ENCODE results near the gene LY6G6C. TPM values are rescaled to one million over a fixed set of nuclear protein-coding genes. Genes with fewer than 3 reads are reported as not detected.

LY6G6C gene
- total RNA-seq, 1 donor from 2014 or later = 0.28 TPM

DNA sequence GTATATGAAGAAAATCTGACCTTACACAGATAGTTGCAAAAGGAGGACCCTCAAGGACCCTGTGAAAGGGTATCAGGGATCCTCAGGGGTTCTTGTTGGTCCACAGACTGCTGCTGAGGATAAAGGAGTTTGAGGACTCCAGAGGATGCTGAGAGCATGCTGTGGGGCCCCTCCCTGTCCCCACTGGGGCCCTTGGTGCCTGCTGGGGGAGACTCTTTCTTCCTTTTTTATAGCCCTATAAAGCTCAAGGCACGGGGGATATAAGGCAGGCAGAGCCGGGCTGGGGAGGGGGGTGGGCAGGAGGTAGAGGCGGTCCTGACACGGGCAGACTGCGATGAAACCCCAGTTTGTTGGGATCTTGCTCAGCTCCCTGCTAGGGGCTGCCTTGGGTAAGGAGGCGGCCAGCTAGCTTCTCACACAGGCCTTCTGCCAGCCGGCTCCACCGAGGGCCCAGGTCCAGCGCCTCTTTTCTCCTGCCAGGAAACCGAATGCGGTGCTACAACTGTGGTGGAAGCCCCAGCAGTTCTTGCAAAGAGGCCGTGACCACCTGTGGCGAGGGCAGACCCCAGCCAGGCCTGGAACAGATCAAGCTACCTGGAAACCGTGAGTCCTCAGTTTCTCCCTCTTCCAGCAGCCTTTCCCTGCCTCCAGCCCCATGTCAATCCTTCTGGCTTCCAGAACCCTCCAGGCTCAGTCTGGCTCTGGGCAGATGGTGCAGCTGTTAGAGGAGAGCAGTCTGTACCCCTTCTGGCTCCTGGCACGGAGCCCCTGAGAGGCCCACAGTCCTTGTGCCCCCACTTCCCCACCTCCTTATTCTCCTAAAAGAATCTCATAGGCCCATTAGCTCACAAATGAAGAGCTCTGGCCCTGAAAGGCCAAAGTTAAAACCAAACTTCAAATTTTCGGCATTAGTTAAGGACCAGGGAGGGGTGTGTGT, 6.3 kb downstream of the LY6G6C start, which contains the start of gene LY6G6D:
Gene LY6G6D, plus strand, starts transcription at position 327 of the 937 bp plus-strand sequence. Its CDS starts 8 bp downstream, at position 335.
- Mint-ChIP-seq H3K27ac (ENCODE audit: unreplicated experiment) (no peak within 1 kb of the TSS), H3K36me3 (ENCODE audit: low read depth, unreplicated experiment) (peaks cover 2% of the 10 kb centered on the region), H3K9me3 (ENCODE audit: unreplicated experiment) (no peaks in the 10 kb centered on the region), H3K4me1 (ENCODE audit: unreplicated experiment) (no peaks in the 10 kb centered on the region), H3K4me3 (ENCODE audit: unreplicated experiment) (no peak within 1 kb of the TSS), H3K27me3 (ENCODE audit: unreplicated experiment) (peaks cover 3% of the 10 kb centered on the region)
- TF ChIP-seq CTCF (IDR thresholded peaks at IDR 0.05; ENCODE audit: unreplicated experiment) = no peak
- DNase-seq (ENCODE audit: low spot score) = no peak

DNA sequence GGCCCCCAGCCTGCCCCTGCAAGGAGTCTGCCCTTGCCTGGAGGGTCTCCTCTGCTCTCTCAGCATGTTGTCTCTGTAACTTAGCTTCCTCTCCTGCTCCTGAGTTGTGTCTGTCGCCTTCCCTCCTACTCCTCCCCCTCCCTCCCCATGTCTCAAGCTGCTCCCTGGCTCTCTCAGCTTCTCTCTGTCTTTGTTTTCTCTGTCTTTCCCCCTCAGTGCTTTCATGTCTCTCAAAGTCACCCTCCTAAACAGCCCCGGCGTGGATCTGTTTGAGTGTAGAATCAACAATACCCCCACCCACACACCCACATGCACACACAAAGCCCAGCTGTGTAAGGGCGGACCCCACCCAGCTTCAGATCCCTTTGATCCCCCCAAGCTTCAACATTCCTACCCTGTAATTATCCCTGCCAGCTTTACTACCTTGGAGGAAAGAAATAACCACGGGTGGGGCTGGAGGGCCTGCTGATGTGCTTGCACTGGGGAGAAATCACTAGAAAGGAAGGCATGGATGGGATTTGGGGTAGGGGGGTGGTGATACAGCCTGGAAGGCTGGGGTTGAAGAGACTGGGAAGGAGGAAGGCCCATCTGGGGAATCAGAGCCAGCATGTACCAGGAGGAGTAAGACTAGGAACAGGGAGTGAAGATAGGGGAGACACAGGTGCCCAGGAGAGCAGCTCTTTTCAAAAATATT, 7.4 kb downstream of the LY6G6C start:
- TF ChIP-seq CTCF (IDR thresholded peaks at IDR 0.05; ENCODE audit: unreplicated experiment) = no peak
- no peak overlapping the region for H3K27ac Mint-ChIP-seq (ENCODE audit: unreplicated experiment)
- H3K27me3 Mint-ChIP-seq (ENCODE audit: unreplicated experiment) = peaks cover 3% of the 10 kb centered on the region
- H3K4me3 Mint-ChIP-seq (ENCODE audit: unreplicated experiment) = no peak overlapping the region
- no peaks in the 10 kb centered on the region for H3K9me3 Mint-ChIP-seq (ENCODE audit: unreplicated experiment)
- DNase-seq (ENCODE audit: low spot score) = no peak
- no peaks in the 10 kb centered on the region for H3K36me3 Mint-ChIP-seq (ENCODE audit: low read depth, unreplicated experiment)
- no peaks in the 10 kb centered on the region for H3K4me1 Mint-ChIP-seq (ENCODE audit: unreplicated experiment)

- no peak for TF ChIP-seq CTCF (IDR thresholded peaks at IDR 0.05; ENCODE audit: unreplicated experiment)
- H3K27me3 Mint-ChIP-seq (ENCODE audit: unreplicated experiment) = peaks cover 3% of the 10 kb centered on the region
- H3K27ac Mint-ChIP-seq (ENCODE audit: unreplicated experiment) = no peak overlapping the region
- no peaks in the 10 kb centered on the region for H3K36me3 Mint-ChIP-seq (ENCODE audit: low read depth, unreplicated experiment)
- no peak overlapping the region for H3K4me3 Mint-ChIP-seq (ENCODE audit: unreplicated experiment)
- H3K9me3 Mint-ChIP-seq (ENCODE audit: unreplicated experiment) = no peaks in the 10 kb centered on the region
- no peaks in the 10 kb centered on the region for H3K4me1 Mint-ChIP-seq (ENCODE audit: unreplicated experiment)
- DNase-seq (ENCODE audit: low spot score) = no peak
Observed at GRCh38 chr6:31713465-31713864, 8.1 kb downstream of the LY6G6C start.

DNA sequence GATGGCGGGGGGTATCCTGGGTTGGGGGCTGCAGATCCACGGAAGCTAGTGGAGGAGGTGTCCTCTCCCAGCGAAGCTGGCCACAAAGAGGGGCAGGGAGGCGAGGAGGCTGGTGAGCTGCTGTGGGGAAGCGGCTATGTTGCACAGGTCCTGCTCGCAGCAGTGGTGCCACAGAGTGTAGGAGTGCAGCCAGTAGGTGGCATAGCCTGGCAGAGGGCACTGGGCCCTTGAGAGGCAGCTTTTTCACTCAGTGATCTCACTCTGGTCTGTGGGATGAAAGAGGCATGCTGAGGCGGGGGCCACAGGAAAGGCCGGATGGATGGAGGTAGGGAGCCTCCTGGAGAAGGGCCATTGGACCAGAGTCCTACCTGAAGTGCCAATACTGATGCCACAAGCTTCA, 9.2 kb downstream of the LY6G6C start:
- Mint-ChIP-seq H3K27me3 (ENCODE audit: unreplicated experiment) (no peaks in the 10 kb centered on the region), H3K9me3 (ENCODE audit: unreplicated experiment) (no peaks in the 10 kb centered on the region), H3K4me3 (ENCODE audit: unreplicated experiment) (no peak overlapping the region), H3K36me3 (ENCODE audit: low read depth, unreplicated experiment) (no peaks in the 10 kb centered on the region), H3K27ac (ENCODE audit: unreplicated experiment) (no peak overlapping the region), H3K4me1 (ENCODE audit: unreplicated experiment) (no peaks in the 10 kb centered on the region)
- TF ChIP-seq CTCF (IDR thresholded peaks at IDR 0.05; ENCODE audit: unreplicated experiment) = no peak
- DNase-seq (ENCODE audit: low spot score) = no peak
